DMS53 (cell line): Measurements from ENCODE around the gene SGTA.

Source experiments
- DNase-seq: peaks from one replicate; lab custom pipeline; 2025; lab: John Stamatoyannopoulos, UW

SGTA gene

GRCh38 chr19:2770055-2771013, 12.7 kb downstream of the SGTA start:
- DNase-seq, result no peak

- DNase-seq, result no peak
Measured at GRCh38 chr19:2769218-2769617, 13.9 kb downstream of the SGTA start.

DNA sequence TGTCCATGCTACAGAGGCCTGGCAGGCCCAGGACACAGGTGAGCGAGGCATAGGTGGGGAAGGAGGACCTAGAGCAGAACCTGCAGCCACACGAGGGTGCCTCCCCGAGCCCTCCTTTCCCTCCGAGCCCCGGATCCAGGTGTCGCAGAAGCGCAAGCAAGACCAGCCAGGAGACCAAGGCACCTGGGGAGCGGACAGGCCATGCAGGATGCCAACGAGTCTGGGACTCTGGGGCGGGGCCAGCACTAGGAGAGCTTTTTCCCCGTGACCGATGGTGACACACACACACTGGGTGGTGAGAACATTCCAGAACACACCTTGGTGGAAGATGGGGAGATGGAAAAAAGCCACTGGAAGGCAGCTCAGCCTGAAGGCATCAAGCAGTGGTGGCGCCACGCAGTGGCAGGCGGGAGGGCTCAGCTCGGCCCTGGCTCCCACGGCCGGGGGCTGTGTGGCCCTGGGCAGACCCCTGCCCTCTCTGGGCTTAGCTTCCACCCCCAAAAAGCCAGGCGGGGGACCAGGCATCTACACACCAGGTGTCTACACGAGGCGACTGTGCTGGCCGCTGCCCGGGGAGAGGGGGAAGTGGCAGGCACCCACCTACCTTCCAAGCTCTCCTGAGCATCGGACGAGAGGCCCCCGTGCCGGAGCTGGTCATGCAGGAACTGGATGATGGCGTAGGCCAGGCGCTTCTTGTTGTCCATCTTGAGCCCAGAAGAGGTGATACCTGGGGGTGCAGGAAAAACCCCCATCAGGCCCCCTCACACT, 14.5 kb downstream of the SGTA start:
- no peak for DNase-seq

- no peak for DNase-seq
Measured at GRCh38 chr19:2767688-2768087, 15.4 kb downstream of the SGTA start.

DNA sequence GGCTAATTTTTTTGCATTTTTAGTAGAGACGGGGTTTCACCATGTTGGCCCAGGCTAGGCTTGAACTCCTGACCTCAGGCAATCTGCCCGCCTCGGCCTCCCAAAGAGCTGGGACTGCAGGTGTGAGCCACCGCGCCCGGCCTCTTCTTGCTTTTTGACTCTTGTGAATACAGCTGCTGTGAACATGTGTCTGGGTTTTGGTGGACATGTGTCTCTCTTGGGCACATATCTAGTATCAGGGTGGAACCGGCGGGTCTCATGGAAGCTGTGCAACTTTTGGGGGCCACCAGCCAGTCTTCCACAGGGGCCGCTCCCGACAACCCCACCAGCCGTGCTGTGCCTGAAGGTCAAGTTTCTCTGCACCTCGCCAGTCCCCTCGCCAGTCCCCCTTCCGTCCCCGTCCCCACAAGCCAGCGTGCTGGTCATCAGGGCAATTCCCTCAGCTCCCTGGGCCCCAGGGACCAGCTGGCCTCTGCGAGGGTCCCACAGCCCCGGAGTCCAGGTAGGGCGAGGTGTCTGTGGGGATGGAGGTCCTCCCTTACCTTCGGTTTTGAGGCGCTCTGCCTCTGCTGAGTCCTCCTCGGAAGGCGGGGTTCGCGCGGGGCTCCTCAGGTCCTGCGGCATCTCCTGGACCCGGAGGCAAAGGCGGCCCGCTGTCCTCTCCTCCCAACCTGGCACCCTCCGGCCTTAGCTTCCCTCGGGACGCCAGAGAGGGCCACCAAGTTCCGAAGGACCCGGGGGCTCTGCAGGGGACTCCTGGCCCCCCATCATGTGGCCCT, 16.3 kb downstream of the SGTA start:
- DNase-seq, result no peak

DNA sequence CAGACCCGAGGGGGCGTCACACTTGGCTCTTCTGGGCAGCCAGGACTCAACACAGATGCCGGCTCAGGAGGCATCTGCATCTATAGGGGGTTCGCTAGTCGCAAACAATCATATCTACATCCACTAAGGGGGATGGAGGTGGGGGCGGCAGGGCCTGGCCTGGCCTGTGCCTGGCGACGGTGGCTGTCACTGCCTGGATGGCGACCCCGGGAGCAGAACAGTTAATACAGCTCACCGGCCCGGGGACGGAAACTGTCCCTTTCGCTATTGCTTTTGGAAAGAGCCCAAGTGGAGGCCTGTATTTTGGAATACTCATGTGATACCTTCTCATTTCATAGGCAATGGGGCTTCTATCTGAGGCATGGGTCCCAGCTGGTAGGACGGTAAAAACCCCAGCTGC, 17.7 kb downstream of the SGTA start:
- no peak for DNase-seq

GRCh38 chr19:2764945-2765344, 18.1 kb downstream of the SGTA start:
- no peak for DNase-seq

GRCh38 chr19:2763687-2764086, 19.4 kb downstream of the SGTA start:
- DNase-seq, result no peak

- DNase-seq, result no peak
Measured at GRCh38 chr19:2762783-2763496, 20.1 kb downstream of the SGTA start.

GRCh38 chr19:2761876-2762782, 20.9 kb downstream of the SGTA start:
- DNase-seq, result no peak

- no peak for DNase-seq
Measured at GRCh38 chr19:2761309-2761677, 21.8 kb downstream of the SGTA start.

- DNase-seq, result no peak
Measured at GRCh38 chr19:2759965-2760364, 23.1 kb downstream of the SGTA start.

- no peak for DNase-seq
Measured at GRCh38 chr19:2759362-2759761, 23.7 kb downstream of the SGTA start.

DNA sequence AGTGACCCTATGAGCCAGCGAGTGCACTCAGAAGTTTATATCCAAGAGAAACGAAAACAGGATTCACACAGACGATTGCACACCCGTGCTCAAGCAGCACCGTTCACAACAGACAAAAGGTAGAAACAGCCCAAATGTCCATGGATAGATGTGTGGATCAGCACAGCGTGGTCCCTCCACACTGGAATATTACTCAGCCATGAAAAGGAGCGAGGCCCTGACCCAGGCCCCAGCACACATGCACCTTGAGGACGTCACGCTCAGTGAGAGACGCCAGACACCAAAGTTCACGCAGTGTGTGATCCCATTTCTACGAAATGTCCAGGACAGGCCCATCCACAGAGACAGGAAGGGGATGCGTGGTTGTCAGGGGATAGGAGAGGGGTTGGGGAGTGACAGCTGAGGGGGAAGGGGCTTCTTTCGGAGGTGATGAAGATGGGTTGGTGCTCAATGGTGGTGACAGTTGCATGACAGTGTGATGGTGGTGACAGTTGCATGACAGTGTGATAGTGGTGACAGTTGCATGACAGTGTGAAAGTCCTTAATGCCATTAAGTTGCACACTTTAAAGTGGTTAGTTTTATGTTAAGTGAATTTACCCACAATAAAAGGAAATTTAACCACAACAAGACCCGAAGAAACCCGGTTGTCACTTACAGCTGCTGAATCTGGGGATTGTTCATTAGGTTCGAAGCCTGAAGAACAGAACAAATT, 24.3 kb downstream of the SGTA start:
- DNase-seq, result no peak

DNA sequence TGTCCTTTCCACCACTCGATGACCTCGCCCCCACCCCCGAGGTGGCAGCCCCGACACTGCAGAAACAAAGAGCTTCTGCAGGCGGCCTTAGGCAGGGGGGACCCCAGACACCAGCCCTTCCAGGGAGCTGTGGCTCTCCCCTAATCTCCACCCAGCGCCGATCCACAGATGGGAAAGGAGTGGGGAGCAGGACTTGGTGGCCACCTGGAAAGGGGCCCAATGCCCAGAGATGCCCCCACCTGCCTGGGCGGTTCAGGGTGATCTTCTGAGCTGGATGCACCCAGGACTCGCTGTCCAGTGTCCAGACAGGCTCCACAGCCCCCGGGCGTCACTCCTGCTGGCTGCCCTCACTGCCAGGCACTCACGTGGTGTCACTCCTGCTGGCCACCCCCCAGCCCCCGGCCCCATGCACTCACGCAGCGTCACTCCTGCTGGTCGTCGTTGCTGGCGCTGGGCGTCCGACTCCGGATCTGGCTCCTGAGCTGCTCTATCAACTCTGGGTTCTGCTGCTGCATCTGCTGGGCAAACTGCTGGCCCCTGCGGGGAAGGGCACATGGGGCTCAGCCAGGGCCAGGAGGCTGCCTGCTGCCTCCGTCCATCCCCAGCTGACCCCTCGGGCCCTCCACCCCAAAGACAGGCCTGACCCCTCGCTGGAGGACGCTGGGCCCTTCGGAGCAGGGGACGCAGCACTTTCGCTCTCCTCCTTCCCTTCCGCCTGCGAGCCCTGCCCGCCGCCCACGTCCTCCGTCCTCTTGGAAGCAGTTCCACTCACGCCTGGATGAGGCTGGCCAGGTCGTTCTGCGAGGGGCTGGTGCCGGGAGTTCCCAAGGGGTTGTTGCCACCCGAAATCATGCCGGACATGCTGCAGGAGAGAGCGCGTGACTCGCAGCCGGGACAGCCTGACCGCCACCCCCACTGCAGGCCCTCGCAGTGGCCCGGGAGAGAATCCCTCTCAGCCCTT, 25.9 kb downstream of the SGTA start:
- no peak for DNase-seq

DNA sequence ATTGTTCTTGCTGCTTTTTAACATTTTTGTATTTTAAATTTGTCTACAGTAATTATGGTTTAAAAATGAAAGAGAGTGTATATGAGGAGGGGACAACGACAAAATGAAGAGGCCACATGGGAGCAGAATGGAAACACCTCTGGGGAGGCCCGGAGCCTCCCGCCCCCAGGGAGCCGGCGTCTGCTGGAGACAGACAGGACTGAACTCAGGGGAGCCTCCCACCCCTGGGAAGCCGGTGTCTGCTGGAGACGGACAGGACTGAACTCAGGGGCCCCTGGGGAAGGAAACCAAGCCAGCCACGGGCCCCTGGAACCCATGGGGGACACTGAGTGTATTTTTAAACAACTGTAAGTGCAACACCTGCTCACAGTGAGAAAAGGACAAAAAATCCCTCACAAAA, 26.6 kb downstream of the SGTA start:
- no peak for DNase-seq

DNA sequence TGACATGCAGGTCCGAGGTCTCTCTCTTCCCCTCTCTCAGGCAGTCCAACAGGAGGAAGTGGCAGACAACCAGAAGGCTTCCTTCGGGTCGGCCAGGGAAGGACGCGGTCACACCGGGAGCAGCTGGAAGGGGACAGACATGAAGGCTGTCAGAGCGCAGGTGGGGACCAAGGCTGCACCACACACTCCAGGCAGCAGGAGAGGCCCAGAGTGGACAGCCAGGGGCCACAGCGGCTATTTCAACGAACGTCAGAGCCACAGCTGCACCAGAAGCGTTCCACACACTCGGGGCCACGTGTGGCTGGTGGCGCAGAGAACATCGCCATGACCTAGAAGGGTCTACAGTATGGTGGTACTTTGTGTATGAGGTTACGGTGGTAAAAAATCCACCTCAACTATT, 27.3 kb downstream of the SGTA start:
- no peak for DNase-seq

DNA sequence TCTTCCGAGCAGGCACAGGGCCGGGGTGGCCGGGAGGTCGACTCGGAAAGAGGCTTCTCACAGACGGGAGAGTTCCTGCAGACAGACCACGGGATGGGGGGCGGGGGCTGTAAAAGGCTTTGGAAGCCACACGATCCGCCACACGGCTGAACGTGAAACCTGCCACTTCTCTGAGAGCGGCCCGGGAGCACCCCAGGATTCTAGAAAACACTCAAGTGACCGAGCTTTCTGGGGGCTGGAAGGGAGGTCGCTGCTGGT, 27.7 kb downstream of the SGTA start:
- DNase-seq, result no peak
